ENCODE results near the gene DDRGK1. TPM values are rescaled to one million over a fixed set of nuclear protein-coding genes. Genes with fewer than 3 reads are reported as not detected.
"Not testable (repeated sequence)": the region's sequence is repeated elsewhere in the genome, so short reads cannot be mapped to it uniquely, and the experiment has no call there.

The DDRGK1 gene
- total and polyA plus RNA-seq, 2 experiments from 2014 or later: 92.9 to 154 TPM

- 5% methylated on average over 10 of the region's 10 CpGs for WGBS (ENCODE audit: low lambda C conversion rate, missing lambda C conversion rate)
- peaks cover 22% of the 10 kb centered on the region for H3K4me1 ChIP-seq (ENCODE audit: insufficient read depth)
- no peaks in the 10 kb centered on the region for H3K36me3 ChIP-seq (replicated peaks; ENCODE audit: insufficient read depth, low read depth)
- peak overlapping the region; percentile 95 for H3K4me3 ChIP-seq
- H3K9me2 ChIP-seq (replicated peaks; ENCODE audit: insufficient read depth): no peaks in the 10 kb centered on the region
- H3K27ac ChIP-seq: peak overlapping the region; percentile 95
- peaks cover 56% of the 10 kb centered on the region for H3K79me2 ChIP-seq
- TF ChIP-seq CTCF (IDR thresholded peaks at IDR 0.05; ENCODE audit: poor library complexity): no peak
- no peak for TF ChIP-seq EZH2phosphoT487 (IDR thresholded peaks at IDR 0.05; ENCODE audit: low read depth, severe bottlenecking, unreplicated experiment)
- TF ChIP-seq EZH2 (IDR thresholded peaks at IDR 0.05; ENCODE audit: borderline replicate concordance): no peak
- no peaks in the 10 kb centered on the region for H3K27me3 ChIP-seq
- no peaks in the 10 kb centered on the region for H3K9me3 ChIP-seq (ENCODE audit: low read depth)
- no peak for DNase-seq (ENCODE audit: low spot score)
- H3K4me2 ChIP-seq: peak overlapping the region; percentile 88
- peaks cover 48% of the 10 kb centered on the region for H4K20me1 ChIP-seq (ENCODE audit: insufficient read depth, poor library complexity, severe bottlenecking)
- H2AFZ ChIP-seq: peak overlapping the region; percentile 59
Measured at GRCh38 chr20:3158968-3159431, 45.5 kb downstream of the DDRGK1 start.

GRCh38 chr20:3157817-3158216 lies 46.7 kb downstream of the DDRGK1 start:
- H3K9me2 ChIP-seq (replicated peaks; ENCODE audit: insufficient read depth): no peaks in the 10 kb centered on the region
- peak overlapping the region; percentile 88 for H3K4me2 ChIP-seq
- H2AFZ ChIP-seq: no peak overlapping the region
- H3K27ac ChIP-seq: no peak overlapping the region
- H3K27me3 ChIP-seq: no peaks in the 10 kb centered on the region
- peaks cover 60% of the 10 kb centered on the region for H4K20me1 ChIP-seq (ENCODE audit: insufficient read depth, poor library complexity, severe bottlenecking)
- peaks cover 68% of the 10 kb centered on the region for H3K79me2 ChIP-seq
- no peaks in the 10 kb centered on the region for H3K36me3 ChIP-seq (replicated peaks; ENCODE audit: insufficient read depth, low read depth)
- H3K4me1 ChIP-seq (ENCODE audit: insufficient read depth): peaks cover 22% of the 10 kb centered on the region
- H3K4me3 ChIP-seq: no peak overlapping the region
- no peaks in the 10 kb centered on the region for H3K9me3 ChIP-seq (ENCODE audit: low read depth)
- WGBS (ENCODE audit: low lambda C conversion rate, missing lambda C conversion rate): 95% methylated on average over 11 of the region's 11 CpGs
- TF ChIP-seq EZH2 (IDR thresholded peaks at IDR 0.05; ENCODE audit: borderline replicate concordance): no peak
- TF ChIP-seq CTCF (IDR thresholded peaks at IDR 0.05; ENCODE audit: poor library complexity): no peak
- TF ChIP-seq EZH2phosphoT487 (IDR thresholded peaks at IDR 0.05; ENCODE audit: low read depth, severe bottlenecking, unreplicated experiment): no peak
- DNase-seq (ENCODE audit: low spot score): no peak

- Histone ChIP-seq H3K36me3 (replicated peaks; ENCODE audit: insufficient read depth, low read depth) (no peaks in the 10 kb centered on the region), H3K4me3 (no peak overlapping the region), H3K4me1 (ENCODE audit: insufficient read depth) (peaks cover 22% of the 10 kb centered on the region), H3K79me2 (peaks cover 76% of the 10 kb centered on the region), H3K27ac (no peak overlapping the region), H4K20me1 (ENCODE audit: insufficient read depth, poor library complexity, severe bottlenecking) (peaks cover 68% of the 10 kb centered on the region), H2AFZ (no peak overlapping the region), H3K4me2 (peak overlapping the region; percentile 88), H3K9me3 (ENCODE audit: low read depth) (no peaks in the 10 kb centered on the region), H3K27me3 (no peaks in the 10 kb centered on the region), H3K9me2 (replicated peaks; ENCODE audit: insufficient read depth) (no peaks in the 10 kb centered on the region)
- no peak for TF ChIP-seq EZH2 (IDR thresholded peaks at IDR 0.05; ENCODE audit: borderline replicate concordance)
- 90% methylated on average over 8 of the region's 8 CpGs for WGBS (ENCODE audit: low lambda C conversion rate, missing lambda C conversion rate)
- no peak for DNase-seq (ENCODE audit: low spot score)
Measured at GRCh38 chr20:3156811-3157619, 47.5 kb downstream of the DDRGK1 start.

GRCh38 chr20:3152057-3152644 lies 52.3 kb downstream of the DDRGK1 start:
- not testable (repeated sequence) for DNase-seq (ENCODE audit: low spot score); H3K27ac ChIP-seq; H3K4me2 ChIP-seq; H3K27me3 ChIP-seq; H3K4me1 ChIP-seq (ENCODE audit: insufficient read depth); H3K9me2 ChIP-seq (replicated peaks; ENCODE audit: insufficient read depth); H3K4me3 ChIP-seq; H3K9me3 ChIP-seq (ENCODE audit: low read depth); H3K36me3 ChIP-seq (replicated peaks; ENCODE audit: insufficient read depth, low read depth); H2AFZ ChIP-seq
- Histone ChIP-seq H4K20me1 (ENCODE audit: insufficient read depth, poor library complexity, severe bottlenecking) (peaks cover 89% of the 10 kb centered on the region), H3K79me2 (peaks cover 100% of the 10 kb centered on the region)
- WGBS (ENCODE audit: low lambda C conversion rate, missing lambda C conversion rate): 91% methylated on average over 10 of the region's 10 CpGs
